ENCODE measurements around the gene CCDC88B.

Gene CCDC88B

GRCh38 chr11:64339754-64340408 lies at the start of gene CCDC88B:
Gene CCDC88B, plus strand, starts transcription at chr11:64340204. Its CDS starts 63 bp downstream, at chr11:64340267.
- DNase-seq (ENCODE audit: low spot score): no peak

GRCh38 chr11:64290352-64291261 lies 49.4 kb upstream of the CCDC88B start:
- no peak for DNase-seq (ENCODE audit: low spot score)

GRCh38 chr11:64291262-64291751 lies 48.7 kb upstream of the CCDC88B start, which contains the start of gene KCNK4:
Gene KCNK4, plus strand, starts transcription at chr11:64291302. Its CDS starts 1,717 bp downstream, at chr11:64293019.
- DNase-seq (ENCODE audit: low spot score): no peak

- DNase-seq (ENCODE audit: low spot score): no peak
These were observed 48.1 kb upstream of the CCDC88B start for GRCh38 chr11:64291752-64292459.

- no peak for DNase-seq (ENCODE audit: low spot score)
These were observed 47.3 kb upstream of the CCDC88B start for GRCh38 chr11:64292460-64293254.

GRCh38 chr11:64294774-64295173 lies 45.2 kb upstream of the CCDC88B start:
- DNase-seq (ENCODE audit: low spot score): no peak

- DNase-seq (ENCODE audit: low spot score): no peak
These were observed 44.2 kb upstream of the CCDC88B start for GRCh38 chr11:64295760-64296159.

- no peak for DNase-seq (ENCODE audit: low spot score)
These were observed 43.8 kb upstream of the CCDC88B start for GRCh38 chr11:64296236-64296635.

GRCh38 chr11:64296830-64297698 lies 42.9 kb upstream of the CCDC88B start:
- no peak for DNase-seq (ENCODE audit: low spot score)

- DNase-seq (ENCODE audit: low spot score): no peak
These were observed 42.2 kb upstream of the CCDC88B start for GRCh38 chr11:64297699-64298358.

- DNase-seq (ENCODE audit: low spot score): no peak
These were observed 40.8 kb upstream of the CCDC88B start for GRCh38 chr11:64298966-64299846.

GRCh38 chr11:64299847-64300648 lies 40.0 kb upstream of the CCDC88B start, which contains the start of gene CATSPERZ:
Gene CATSPERZ, plus strand, starts transcription at chr11:64300358. Its CDS starts 53 bp downstream, at chr11:64300411.
- no peak for DNase-seq (ENCODE audit: low spot score)

GRCh38 chr11:64303109-64304031 lies 36.6 kb upstream of the CCDC88B start:
- DNase-seq (ENCODE audit: low spot score): no peak

- DNase-seq (ENCODE audit: low spot score): no peak
These were observed 36.0 kb upstream of the CCDC88B start for GRCh38 chr11:64304032-64304315.

- DNase-seq (ENCODE audit: low spot score): peak; percentile 88
These were observed 35.5 kb upstream of the CCDC88B start for GRCh38 chr11:64304316-64305072.

- peak; percentile 97 for DNase-seq (ENCODE audit: low spot score)
These were observed 34.8 kb upstream of the CCDC88B start, which contains the start of gene ESRRA for GRCh38 chr11:64305075-64305690. Gene ESRRA, plus strand, starts transcription at chr11:64305524. Its CDS starts 1,656 bp downstream, at chr11:64307180.

Measured in kidney capillary endothelial cell (primary cell).